DMS 273 (cell line): Measurements from ENCODE around the gene NDUFS6.

Experiments
- DNase-seq: peaks from one replicate; lab custom pipeline; 2025; ENCODE audit not compliant: unreplicated experiment; lab: John Stamatoyannopoulos, UW

NDUFS6 gene

DNA sequence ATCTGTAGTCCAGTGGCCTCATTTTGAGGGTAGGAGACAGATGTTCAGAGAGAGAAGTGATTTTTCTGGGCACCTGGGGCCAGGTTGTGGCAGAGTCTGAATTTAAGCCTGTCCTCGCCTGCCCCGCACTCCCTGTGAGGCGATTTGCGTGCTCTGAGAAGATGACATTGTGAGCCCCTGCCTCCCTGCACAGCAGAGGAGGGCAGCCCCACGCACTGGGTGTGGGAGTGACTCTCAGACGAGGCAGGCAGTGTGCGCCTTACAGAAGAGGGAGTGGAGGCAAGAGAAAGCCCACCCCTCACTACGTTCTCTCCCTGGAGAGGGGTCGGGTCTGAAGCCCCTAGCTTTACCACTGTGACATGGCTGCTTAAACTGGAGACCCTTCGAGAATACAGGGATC lies 45.8 kb downstream of the NDUFS6 start:
- no peak for DNase-seq

DNA sequence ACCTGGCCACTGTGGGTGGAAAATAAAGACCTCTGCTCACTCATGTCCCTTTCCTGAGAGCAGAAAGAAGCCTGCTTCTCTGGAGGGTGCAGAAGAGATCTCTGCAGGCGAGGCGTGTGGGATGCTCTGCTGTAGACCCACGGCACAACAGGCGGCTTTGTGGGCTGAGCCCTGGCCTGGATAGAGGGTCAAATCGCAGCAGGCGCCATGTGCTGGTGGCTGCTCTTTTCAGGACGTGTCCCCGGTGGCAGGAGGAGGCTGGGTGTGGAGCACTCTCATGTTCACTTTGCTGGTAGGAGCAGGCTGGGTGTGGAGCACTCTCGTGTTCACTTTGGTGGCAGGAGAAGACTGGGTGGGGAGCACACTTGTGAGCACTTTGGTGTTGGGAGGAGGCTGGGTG lies 46.4 kb downstream of the NDUFS6 start:
- DNase-seq, result no peak

DNA sequence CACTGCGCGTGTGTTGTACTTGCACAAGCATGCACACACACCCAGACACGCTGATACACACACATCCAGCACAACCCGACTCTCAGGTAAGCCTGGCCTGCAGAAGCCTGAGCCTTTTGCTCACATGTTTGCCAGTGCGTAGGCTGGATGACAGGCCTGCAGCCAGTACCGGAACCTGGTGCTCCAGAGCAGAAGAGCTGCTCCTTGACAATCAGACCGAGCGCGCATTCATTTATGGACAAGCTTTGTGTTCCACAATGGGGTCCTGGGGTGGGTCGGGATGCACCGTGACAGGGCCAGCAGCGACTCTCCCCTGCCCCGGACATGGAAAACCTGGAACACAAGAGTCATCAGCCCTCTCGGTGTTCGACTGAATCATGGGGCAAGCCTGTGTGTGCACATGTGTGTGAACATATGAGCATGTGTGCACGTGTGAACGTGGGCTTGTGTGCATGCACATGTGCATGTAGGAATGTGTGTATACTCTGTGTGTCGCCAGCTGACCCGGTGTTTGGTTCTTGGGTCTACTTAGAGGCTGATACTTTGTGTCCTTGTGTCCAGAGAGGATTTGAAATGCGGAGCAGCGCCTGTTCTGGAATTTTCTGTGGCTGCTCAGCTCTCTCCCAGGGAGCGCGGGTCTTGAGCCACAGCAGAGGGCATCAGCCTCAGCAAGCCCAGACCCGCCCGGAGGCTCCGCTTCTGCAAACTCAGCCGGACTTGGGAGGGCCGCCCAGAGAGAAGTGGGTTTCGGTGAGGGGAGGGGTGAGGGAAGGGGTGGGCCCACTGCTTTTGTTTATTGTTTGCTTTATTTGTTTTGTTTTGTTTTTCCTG lies 49.3 kb downstream of the NDUFS6 start:
- no peak for DNase-seq

DNA sequence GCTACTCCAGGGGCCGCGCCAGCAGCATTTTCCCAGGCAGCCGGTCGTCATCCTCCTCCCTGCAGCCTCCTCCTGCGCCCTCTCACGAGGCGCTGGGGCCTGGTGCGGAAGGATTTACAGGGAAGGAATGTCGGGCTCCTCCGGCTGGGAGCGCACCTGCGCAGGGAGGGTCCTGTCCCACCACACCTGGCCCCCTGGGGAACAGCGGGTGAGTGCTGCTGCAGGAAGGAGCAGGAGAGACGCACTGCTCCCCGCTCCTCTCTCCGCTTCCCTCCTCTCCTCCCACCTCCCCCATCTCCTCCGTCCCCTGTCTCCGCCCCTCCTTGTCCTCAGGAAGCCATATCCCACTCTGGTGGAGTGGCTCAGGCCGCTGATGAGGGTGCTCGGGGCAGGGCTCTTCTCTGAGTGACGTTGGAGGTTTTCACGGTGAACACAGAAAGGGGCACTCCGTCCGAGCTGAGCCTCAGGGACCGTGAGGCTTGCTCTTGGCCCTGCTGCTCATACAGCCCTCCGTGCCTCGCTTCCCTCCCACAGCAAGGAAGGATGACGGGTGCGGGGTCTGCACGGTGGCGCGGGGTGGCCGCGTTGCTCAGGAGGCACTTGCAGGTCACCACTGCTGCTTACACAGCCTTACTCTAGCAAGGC lies 50.2 kb downstream of the NDUFS6 start:
- DNase-seq, result no peak

DNA sequence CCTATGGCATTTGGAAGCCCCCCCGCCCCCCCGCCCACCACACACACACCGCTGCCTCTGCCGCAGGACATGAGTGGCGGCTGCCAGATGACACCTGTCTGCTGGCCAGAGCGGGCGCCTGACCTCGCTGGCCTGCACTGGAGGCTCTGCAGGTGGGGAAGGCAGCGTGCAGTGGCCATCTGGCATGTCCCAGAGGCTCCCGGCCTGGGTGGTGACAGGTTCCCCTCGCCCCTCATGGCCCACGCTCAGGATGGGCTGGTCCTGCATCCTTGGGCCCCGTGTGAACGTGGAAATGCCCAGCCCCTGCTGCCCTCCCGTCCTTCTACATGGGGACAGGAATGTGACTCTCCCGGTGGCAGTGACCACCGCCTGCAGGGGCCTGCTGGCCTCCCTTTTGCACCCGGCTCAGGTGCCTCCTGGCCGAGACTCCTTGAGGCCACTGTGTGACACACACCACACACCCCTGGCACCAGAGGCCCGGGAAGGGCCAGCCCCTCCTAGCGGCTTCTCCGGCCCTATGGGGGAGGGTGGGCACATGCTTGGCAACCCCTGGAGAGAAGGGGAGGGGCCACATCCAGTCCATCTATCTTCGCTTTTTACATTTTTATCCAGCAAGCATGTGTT lies 51.2 kb downstream of the NDUFS6 start:
- no peak for DNase-seq

DNA sequence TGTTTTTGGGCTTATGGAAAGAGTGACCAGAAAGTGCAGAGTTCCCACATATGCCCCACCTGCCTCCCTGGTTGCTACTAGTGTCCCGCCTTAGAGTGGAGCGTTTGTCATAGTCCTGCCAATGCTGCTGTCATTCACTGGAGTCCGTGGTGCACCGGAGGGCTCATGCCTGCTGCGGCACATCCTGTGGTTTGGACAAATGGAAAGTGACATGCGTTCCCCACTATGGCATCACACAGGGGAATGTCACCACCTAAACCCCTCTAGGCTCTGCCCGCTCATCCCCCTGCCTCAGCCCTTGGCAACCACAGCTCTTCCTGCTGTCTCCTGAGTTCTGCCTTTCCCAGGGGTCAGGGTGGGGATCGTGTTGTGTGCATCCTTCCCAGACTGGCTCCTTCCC lies 52.3 kb downstream of the NDUFS6 start:
- no peak for DNase-seq

DNA sequence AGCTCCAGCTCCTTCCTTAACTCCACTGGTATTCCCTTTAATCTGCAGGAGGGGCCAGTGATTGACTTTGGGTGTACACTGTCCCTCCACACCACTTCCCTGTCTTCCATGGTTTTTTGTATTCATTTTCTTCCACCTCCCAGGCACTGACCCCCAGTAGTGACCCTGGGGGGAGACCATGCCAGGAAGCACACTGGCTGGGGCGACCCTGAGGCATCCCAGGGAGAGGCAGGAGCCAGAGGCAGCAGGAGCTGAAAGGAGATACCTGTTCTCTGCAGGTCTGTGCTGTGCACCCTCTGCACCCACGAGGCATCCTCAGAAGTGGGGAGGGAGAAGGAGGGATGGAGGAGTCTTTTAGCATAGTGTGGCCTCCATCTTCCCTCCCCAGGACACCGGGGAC lies 53.9 kb downstream of the NDUFS6 start:
- DNase-seq, result no peak

DNA sequence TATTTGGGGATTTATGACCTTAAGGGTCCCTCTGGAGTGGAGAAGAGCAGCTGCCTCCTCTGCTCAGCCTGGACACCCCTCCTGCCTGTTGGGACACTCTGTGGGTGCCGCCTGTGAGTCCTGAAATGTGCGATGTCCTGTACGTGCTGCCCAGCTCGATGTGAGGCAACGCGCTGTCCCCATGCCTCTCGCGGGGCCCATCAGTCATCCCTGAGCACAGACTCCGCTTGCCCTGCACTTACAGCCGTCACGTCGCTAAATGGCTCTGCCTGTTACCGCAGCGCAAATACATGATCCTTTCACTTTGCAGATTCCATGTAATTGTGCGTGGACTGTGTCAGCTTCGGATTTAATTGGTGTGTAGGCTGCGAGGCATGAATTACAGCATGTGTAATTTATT lies 54.4 kb downstream of the NDUFS6 start:
- DNase-seq, result no peak

DNA sequence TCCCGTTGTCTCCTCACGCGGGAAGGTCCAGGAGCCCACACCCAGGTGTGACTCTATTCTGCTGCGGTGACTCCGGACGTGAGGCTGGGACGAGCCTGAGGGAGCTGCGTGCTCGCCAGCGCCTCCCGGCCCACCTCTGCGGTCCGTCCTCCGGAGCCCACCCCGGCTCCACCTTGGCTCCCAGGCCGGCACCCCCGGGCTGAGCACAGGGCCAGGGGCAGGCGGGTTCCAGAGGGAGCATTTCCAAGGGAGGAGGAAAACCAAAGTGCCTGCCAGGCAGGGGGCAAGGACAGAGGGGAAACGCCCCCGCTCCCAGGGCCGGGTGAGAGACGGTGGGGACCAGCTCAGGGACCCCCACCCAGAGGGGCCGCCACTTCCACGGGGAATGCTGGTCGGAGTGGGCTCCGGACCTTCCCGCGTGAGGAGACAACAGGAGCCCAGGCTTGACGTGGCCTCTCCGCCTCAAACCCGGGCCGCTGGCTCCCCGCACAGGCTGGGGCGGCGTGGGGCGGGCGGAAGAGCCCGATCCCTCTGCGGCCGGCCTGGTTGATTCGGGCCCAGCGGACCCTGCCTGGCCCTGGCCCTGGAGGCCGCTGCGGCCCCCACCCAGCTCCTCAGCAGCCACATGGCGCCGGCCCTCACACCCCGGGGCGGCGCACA lies 55.5 kb downstream of the NDUFS6 start:
- DNase-seq, result no peak

DNA sequence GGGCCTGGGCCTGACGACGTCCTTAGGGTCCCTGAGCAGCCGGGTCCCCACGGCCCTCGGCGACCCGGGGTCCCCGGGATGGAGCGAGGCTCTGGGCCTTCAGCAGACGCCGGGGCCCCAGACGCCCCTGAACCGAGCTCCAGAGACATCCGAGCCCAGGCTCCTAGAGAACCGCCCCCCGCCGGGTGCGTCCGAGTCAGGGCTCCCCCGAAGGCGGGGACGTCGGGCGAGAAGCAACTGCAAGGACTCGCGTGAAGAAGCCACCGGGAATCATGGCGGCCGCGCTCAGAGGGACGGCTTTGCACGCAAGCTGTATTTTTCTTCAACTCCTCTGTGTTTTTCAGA lies 56.0 kb downstream of the NDUFS6 start:
- DNase-seq, result no peak

DNA sequence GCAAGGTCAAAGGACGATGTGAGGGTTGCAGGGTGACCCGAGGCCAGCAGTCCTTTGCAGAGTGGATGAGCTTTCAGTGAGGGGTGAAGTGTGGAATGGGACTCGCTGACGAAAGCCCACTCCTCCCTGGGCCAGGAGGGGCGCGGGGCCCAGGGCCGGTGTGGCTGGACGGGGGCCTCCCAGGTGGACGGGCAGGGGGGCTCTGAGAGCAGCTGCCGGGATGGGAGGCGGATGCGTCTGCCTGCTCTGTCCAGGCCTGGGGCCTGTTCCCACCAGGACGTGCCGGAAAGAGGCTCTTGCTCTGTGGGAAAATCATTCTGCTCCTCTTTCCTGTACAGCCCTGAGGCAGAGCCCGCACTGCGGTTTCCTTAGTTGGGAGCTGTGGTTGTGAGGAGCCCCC lies 57.2 kb downstream of the NDUFS6 start:
- no peak for DNase-seq

DNA sequence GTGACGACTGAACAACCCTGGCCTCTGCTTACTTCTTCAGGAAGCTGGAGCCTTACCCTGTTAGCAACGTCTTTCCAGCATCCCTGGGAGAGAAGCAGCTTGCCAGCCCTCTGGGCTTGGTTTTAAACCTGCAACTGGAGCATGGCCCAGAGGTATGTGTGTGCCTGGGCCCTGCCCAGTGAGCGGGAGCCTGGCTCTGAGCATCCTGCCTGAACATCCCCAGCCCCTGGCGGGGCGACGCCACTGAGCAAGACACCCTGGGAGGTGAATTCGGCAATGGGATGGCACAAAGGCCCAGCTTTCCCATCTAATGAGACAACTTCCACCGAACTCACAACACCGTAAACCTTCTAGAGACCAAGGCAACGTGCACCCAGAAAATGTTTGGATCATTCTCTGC lies 57.9 kb downstream of the NDUFS6 start:
- no peak for DNase-seq

DNA sequence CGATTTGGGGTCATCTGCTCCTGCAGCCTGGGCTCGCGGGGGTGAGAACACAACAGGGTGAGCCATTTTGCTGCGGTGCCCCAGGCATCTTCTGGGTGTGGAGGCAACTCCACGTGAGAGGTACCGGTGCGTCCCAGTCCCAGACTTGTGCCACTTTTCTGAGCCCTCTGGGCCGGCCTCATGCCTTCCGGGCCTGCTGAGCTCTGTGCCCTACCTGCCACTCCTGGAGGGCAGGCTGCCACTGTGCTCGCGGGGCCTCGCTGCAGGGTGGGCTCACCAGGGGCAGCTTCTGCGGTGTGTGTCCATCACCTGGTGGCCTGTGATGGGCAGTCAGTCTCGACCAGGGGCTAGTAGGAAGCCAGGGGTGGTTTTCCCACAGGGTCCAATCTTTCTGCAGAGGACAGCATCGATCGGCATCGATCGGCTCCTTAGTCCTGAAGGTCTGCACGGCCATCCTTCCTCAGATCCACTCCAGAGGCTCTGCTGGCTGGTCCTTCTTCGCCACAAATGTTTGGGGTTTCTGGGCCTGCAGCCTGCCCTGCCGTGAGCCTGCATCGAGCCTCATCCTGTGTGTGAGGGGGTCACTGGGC lies 58.9 kb downstream of the NDUFS6 start:
- DNase-seq, result no peak

DNA sequence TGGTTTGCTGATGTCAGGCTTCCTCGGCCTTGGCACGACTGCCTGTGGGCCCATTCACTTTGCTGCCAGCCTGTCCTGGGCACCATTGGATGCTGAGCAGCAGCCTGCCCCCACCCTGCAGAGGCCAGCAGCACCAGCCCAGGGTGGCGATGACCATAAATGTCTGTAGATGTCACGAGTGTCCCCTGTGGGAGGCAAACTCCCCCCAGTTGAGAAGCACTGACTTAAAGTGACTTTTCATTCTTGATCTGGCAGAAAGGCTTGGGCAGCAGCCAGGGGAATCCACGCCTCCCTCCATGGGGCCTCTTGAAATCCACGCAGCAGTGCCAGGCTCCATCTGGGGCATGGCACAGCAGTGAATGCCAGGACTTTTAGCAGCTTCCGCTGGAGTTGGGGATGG lies 59.7 kb downstream of the NDUFS6 start:
- no peak for DNase-seq

DNA sequence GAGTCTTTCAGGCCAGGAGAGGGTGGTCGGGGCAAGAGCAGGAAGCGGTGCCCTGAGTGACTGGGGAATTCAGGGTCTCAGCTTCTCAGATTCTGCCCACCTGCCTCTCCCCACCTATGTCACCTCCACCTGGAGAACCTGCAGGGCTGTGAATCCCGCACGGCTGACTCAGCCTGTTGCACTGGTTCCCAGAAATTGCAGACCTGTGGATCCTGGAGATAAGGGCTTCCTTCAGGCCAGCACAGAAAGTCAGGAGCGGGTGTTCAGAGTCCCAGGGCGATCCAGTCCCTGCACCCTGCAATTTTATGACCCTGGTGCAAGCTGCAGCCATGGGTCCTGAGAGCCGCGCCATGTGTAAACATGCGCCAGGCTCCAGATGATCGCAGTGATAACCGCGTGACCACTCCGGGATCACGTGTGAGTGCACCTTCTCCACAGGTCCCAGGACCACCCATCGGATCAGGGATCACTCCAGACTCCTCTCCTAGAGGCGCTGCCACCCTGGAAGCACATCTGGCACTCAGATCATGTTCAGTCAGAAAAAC lies 63.8 kb downstream of the NDUFS6 start:
- DNase-seq, result no peak

DNA sequence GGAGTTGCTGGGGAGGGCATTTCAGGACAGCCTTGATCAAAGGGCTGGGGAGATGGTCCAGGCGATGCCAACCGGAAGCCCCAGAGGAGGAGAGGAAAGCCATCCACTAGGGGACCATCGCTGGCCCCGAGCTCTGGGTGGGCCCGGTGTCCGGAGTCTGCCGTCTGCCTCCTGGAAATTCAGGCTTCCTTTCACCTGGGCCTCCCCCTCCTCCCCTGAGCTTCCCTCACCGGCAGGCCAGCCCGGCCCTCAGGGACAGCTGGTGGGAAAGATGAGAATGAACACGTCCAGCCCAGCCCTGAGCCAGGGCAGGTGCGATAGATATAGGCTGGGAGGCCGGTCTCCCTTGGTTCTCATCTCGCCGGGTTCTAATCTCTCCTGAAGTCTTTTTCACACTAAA lies 64.3 kb downstream of the NDUFS6 start:
- no peak for DNase-seq
